Neural progenitor cell (in vitro differentiated cells): ENCODE results near the gene DISP2.

Experiments used
- EZH2 ChIP-seq: fragments of 200-600 bp; sonication (generic); IDR thresholded peaks from 2 replicates; pipeline ENCODE4 v1.6.1; 2017; ENCODE audit warnings: antibody characterized with exemption, mild to moderate bottlenecking, moderate library complexity
- EZH2phosphoT487 ChIP-seq: fragments of 200-600 bp; sonication (generic); IDR thresholded peaks from 2 replicates; pipeline ENCODE4 v1.6.1; 2017; ENCODE audit warnings: antibody characterized with exemption
- TF ChIP-seq, protein P1 (sequence below): fragments of 200-600 bp; sonication (generic); IDR thresholded peaks from 2 replicates; pipeline ENCODE4 v1.5.1; 2017; ENCODE audit warnings: antibody characterized with exemption, mild to moderate bottlenecking

- TF ChIP-seq, protein P1, sequence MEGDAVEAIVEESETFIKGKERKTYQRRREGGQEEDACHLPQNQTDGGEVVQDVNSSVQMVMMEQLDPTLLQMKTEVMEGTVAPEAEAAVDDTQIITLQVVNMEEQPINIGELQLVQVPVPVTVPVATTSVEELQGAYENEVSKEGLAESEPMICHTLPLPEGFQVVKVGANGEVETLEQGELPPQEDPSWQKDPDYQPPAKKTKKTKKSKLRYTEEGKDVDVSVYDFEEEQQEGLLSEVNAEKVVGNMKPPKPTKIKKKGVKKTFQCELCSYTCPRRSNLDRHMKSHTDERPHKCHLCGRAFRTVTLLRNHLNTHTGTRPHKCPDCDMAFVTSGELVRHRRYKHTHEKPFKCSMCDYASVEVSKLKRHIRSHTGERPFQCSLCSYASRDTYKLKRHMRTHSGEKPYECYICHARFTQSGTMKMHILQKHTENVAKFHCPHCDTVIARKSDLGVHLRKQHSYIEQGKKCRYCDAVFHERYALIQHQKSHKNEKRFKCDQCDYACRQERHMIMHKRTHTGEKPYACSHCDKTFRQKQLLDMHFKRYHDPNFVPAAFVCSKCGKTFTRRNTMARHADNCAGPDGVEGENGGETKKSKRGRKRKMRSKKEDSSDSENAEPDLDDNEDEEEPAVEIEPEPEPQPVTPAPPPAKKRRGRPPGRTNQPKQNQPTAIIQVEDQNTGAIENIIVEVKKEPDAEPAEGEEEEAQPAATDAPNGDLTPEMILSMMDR: no peak
- no peak for TF ChIP-seq EZH2phosphoT487
- no peak for TF ChIP-seq EZH2
Measured at GRCh38 chr15:40329804-40330203, 28.2 kb upstream of the DISP2 start.
